Upper lobe of left lung (tissue), 4 donors: ENCODE results near the gene TENM4.

ENCODE experiments used
- CTCF ChIP-seq, 6 experiments: fragments of 450-650 bp in 4 of 6; fragments of 200-600 bp in 2 of 6; sonication (generic) in 2 of 6; IDR thresholded peaks; one replicate each; pipeline ENCODE4 v1.5.1; 2016 to 2019; ENCODE audit warnings: antibody characterized with exemption in 6 of 6
- POLR2A ChIP-seq, 4 donors: fragments of 450-650 bp; IDR thresholded peaks; one replicate each; pipeline ENCODE4 v1.5.1; 2016 to 2017; ENCODE audit warnings: antibody characterized with exemption in 4 of 4, mild to moderate bottlenecking in 2 of 4

GRCh38 chr11:78689585-78690153, 751.2 kb downstream of the TENM4 start:
- no peak for TF ChIP-seq CTCF (IDR thresholded peaks at IDR 0.05)
- no peak for TF ChIP-seq POLR2A (IDR thresholded peaks at IDR 0.05)
